ENCODE data around the gene IRAK1.

The IRAK1 gene

GRCh38 chrX:154059231-154059630, 39.5 kb upstream of the IRAK1 start:
- Histone ChIP-seq H3K36me3 (ENCODE audit: insufficient read depth, low read length) (peaks cover 40% of the 10 kb centered on the region), H3K27ac (ENCODE audit: low read length) (no peak overlapping the region), H3K4me1 (ENCODE audit: insufficient read depth, low read length) (no peaks in the 10 kb centered on the region), H4K20me1 (ENCODE audit: insufficient read depth, low read length) (peaks cover 66% of the 10 kb centered on the region), H3K9me3 (ENCODE audit: insufficient read depth, low read length, severe bottlenecking) (no peaks in the 10 kb centered on the region), H3K9ac (ENCODE audit: low read depth, low read length) (no peak overlapping the region), H3K27me3 (ENCODE audit: insufficient read depth, low read length, poor library complexity) (no peaks in the 10 kb centered on the region), H3K4me2 (ENCODE audit: insufficient read depth, low read length) (no peak overlapping the region), H3K4me3 (ENCODE audit: low read depth in 1 of 2, low read length in 2 of 2) (no peak overlapping the region), H2AFZ (ENCODE audit: low read depth, low read length) (no peak overlapping the region), H3K79me2 (ENCODE audit: insufficient read depth, low read length) (peaks cover 94% of the 10 kb centered on the region)
- DNase-seq (no peak), ATAC-seq (ENCODE audit: insufficient read depth, low read depth) (no peak)
- TF ChIP-seq EZH2 (IDR thresholded peaks at IDR 0.05; ENCODE audit: borderline replicate concordance, low read depth, low read length, severe bottlenecking) (no peak), CTCF (IDR thresholded peaks at IDR 0.05; ENCODE audit: borderline replicate concordance, extremely low read depth, low read length, poor library complexity, severe bottlenecking) (no peak)

GRCh38 chrX:154058214-154058997, 38.7 kb upstream of the IRAK1 start:
- no peak for ATAC-seq (ENCODE audit: insufficient read depth, low read depth)
- no peaks in the 10 kb centered on the region for H3K27me3 ChIP-seq (ENCODE audit: insufficient read depth, low read length, poor library complexity)
- peaks cover 58% of the 10 kb centered on the region for H4K20me1 ChIP-seq (ENCODE audit: insufficient read depth, low read length)
- no peak overlapping the region for H3K27ac ChIP-seq (ENCODE audit: low read length)
- no peak overlapping the region for H3K4me2 ChIP-seq (ENCODE audit: insufficient read depth, low read length)
- H3K36me3 ChIP-seq (ENCODE audit: insufficient read depth, low read length) = peaks cover 42% of the 10 kb centered on the region
- H3K9ac ChIP-seq (ENCODE audit: low read depth, low read length) = no peak overlapping the region
- DNase-seq = no peak
- H3K4me1 ChIP-seq (ENCODE audit: insufficient read depth, low read length) = no peaks in the 10 kb centered on the region
- no peak overlapping the region for H2AFZ ChIP-seq (ENCODE audit: low read depth, low read length)
- peaks cover 88% of the 10 kb centered on the region for H3K79me2 ChIP-seq (ENCODE audit: insufficient read depth, low read length)
- H3K4me3 ChIP-seq (ENCODE audit: low read depth in 1 of 2, low read length in 2 of 2) = no peak overlapping the region
- TF ChIP-seq EZH2 (IDR thresholded peaks at IDR 0.05; ENCODE audit: borderline replicate concordance, low read depth, low read length, severe bottlenecking) (no peak), CTCF (IDR thresholded peaks at IDR 0.05; ENCODE audit: borderline replicate concordance, extremely low read depth, low read length, poor library complexity, severe bottlenecking) (no peak)
- H3K9me3 ChIP-seq (ENCODE audit: insufficient read depth, low read length, severe bottlenecking) = no peaks in the 10 kb centered on the region

- DNase-seq (no peak), ATAC-seq (ENCODE audit: insufficient read depth, low read depth) (no peak)
- no peaks in the 10 kb centered on the region for H3K9me3 ChIP-seq (ENCODE audit: insufficient read depth, low read length, severe bottlenecking)
- no peak overlapping the region for H3K4me2 ChIP-seq (ENCODE audit: insufficient read depth, low read length)
- H3K27me3 ChIP-seq (ENCODE audit: insufficient read depth, low read length, poor library complexity) = no peaks in the 10 kb centered on the region
- no peak overlapping the region for H2AFZ ChIP-seq (ENCODE audit: low read depth, low read length)
- no peak overlapping the region for H3K27ac ChIP-seq (ENCODE audit: low read length)
- TF ChIP-seq CTCF (IDR thresholded peaks at IDR 0.05; ENCODE audit: borderline replicate concordance, extremely low read depth, low read length, poor library complexity, severe bottlenecking) (no peak), EZH2 (IDR thresholded peaks at IDR 0.05; ENCODE audit: borderline replicate concordance, low read depth, low read length, severe bottlenecking) (no peak)
- peaks cover 87% of the 10 kb centered on the region for H3K79me2 ChIP-seq (ENCODE audit: insufficient read depth, low read length)
- H3K4me3 ChIP-seq (ENCODE audit: low read depth in 1 of 2, low read length in 2 of 2) = no peak overlapping the region
- no peaks in the 10 kb centered on the region for H3K4me1 ChIP-seq (ENCODE audit: insufficient read depth, low read length)
- H4K20me1 ChIP-seq (ENCODE audit: insufficient read depth, low read length) = peaks cover 53% of the 10 kb centered on the region
- H3K9ac ChIP-seq (ENCODE audit: low read depth, low read length) = no peak overlapping the region
- H3K36me3 ChIP-seq (ENCODE audit: insufficient read depth, low read length) = peaks cover 44% of the 10 kb centered on the region
These were observed 38.1 kb upstream of the IRAK1 start for GRCh38 chrX:154057791-154058190.

Measured in DND-41 (cell line).